D721Med (cell line): ENCODE data around the gene MAP4K2.

Experiments
- DNase-seq: peaks from one replicate; pipeline ENCODE4 v3.0.0; 2011; ENCODE audit warnings: low spot score; ENCODE audit not compliant: insufficient read length
- FAIRE-seq: peaks from 2 replicates; lab custom pipeline; 2011; peaks lifted over from hg19 to GRCh38; lab: Jason Lieb, UNC
- TF ChIP-seq, protein P1 (sequence below): IDR thresholded peaks from 2 replicates; pipeline ENCODE4 v1.5.1; 2012; ENCODE audit warnings: mild to moderate bottlenecking, control low read depth; ENCODE audit not compliant: insufficient read depth; ENCODE audit errors: missing control alignments

Gene MAP4K2

GRCh38 chr11:64809781-64810241, 6.8 kb upstream of the MAP4K2 start:
- no peak for FAIRE-seq
- TF ChIP-seq, protein P1, sequence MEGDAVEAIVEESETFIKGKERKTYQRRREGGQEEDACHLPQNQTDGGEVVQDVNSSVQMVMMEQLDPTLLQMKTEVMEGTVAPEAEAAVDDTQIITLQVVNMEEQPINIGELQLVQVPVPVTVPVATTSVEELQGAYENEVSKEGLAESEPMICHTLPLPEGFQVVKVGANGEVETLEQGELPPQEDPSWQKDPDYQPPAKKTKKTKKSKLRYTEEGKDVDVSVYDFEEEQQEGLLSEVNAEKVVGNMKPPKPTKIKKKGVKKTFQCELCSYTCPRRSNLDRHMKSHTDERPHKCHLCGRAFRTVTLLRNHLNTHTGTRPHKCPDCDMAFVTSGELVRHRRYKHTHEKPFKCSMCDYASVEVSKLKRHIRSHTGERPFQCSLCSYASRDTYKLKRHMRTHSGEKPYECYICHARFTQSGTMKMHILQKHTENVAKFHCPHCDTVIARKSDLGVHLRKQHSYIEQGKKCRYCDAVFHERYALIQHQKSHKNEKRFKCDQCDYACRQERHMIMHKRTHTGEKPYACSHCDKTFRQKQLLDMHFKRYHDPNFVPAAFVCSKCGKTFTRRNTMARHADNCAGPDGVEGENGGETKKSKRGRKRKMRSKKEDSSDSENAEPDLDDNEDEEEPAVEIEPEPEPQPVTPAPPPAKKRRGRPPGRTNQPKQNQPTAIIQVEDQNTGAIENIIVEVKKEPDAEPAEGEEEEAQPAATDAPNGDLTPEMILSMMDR, result no peak
- DNase-seq, result no peak

DNA sequence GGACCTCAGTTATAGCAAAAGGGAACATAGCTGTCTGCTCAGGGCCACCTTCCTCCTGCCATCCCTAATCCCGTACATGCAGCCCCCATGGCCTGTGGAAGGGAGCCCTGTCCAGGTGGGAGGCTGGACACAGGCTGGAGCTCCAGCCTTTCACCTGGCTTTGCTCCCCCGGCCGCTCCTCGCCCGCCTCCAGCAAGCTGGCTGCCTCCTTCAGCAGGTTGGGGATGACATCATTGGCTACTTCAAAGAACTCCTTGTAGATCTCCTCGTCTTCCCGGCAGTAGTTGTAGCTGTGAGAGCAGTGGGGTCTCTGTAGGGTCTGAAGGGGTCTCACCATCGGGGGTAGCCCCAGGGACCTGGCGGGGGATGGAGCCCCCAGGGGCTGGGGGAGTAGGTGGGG, 2.5 kb upstream of the MAP4K2 start:
- no peak for DNase-seq
- TF ChIP-seq, protein P1, result no peak
- FAIRE-seq, result no peak

DNA sequence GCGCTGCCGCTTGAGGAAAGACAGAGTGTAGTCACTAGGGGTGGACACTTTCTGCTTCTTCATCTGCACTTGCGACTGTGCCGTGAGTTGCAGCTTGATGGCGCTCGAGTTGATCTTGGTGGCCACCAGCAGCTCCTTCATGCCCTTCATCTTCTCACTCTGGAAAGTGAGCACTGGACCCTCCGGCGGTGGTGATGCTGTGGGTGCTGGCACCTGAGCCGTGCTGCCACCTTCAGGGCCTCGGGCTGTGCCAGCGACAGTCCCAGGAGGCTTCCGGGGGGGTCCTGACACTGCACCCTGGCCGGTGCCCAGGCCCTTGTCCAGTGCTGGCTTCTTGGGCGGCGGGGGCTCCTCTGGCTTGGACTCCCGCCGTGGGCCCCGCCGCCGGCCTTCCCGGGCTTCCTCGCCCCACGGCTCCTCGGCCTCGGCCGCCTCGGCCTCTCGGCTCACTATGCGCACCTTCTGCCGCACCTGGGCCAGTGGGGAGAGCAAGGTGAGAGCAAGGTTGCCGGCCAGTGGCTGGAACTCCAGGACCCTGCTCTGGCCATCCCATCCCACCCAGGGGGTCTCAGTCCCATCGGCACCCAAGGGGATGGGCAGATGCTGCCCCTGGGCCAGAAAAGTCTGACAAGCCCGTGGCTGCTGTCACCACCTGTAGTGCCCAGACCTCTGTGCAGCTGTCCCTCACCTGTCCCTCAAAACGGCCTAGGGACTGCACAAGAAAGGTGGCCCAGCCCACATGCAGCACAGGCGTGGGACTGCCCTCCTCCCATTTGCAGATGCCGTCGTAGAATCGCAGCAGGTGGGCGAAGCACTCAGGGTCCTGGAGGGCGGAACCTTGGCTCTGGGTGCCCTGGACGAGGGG, 1.6 kb upstream of the MAP4K2 start:
- FAIRE-seq, result no peak
- TF ChIP-seq, protein P1, result no peak
- no peak for DNase-seq

- FAIRE-seq, result no peak
- DNase-seq, result no peak
- TF ChIP-seq, protein P1, result no peak
Measured at GRCh38 chr11:64803846-64804345, 882 bp upstream of the MAP4K2 start.

- FAIRE-seq (no peak), DNase-seq (no peak)
- TF ChIP-seq, protein P1, result no peak
Measured at GRCh38 chr11:64802370-64803157, 450 bp downstream of the MAP4K2 start.

GRCh38 chr11:64801561-64802369, 1.2 kb downstream of the MAP4K2 start:
- DNase-seq (no peak), FAIRE-seq (no peak)
- TF ChIP-seq, protein P1, result no peak
